T-helper 2 cell treated with Interferon-gamma antibody and Interleukin-4, amounts not matched to agents 100 ng/mL and 5 ng/mL, for 36 hours (primary cell): ENCODE data around the gene SCP2. TPM values are rescaled to one million over a fixed set of nuclear protein-coding genes. Genes with fewer than 3 reads are reported as not detected.

Experiments used
- intact Hi-C: fragments of 100-400 bp; cut with micrococcal nuclease; formaldehyde crosslinking; loops from one replicate; pipeline ENCODE4 v1.15.1; 2023
- total RNA-seq: library from RNA; stranded (reverse); gene quantifications from 2 replicates; pipeline ENCODE4 v1.2.3, GENCODE V29; 2022

Gene SCP2
- total RNA-seq, 1 donor from 2014 or later, result 82.5 TPM

GRCh38 chr1:53026254-53026653 is 99.2 kb downstream of the SCP2 start:
- intact Hi-C loops, result no loop called here

GRCh38 chr1:53031732-53032131 is 104.7 kb downstream of the SCP2 start:
- intact Hi-C loops, result no loop called here

GRCh38 chr1:53037159-53037558 is 110.1 kb downstream of the SCP2 start:
- intact Hi-C loops, result no loop called here

- intact Hi-C loops, result no loop called here
These were observed 111.5 kb downstream of the SCP2 start for GRCh38 chr1:53038566-53038965.

- intact Hi-C loops, result no loop called here
These were observed 116.2 kb downstream of the SCP2 start for GRCh38 chr1:53043271-53043670.

GRCh38 chr1:53044926-53045325 is 117.8 kb downstream of the SCP2 start:
- intact Hi-C loops, result no loop called here

- intact Hi-C loops, result no loop called here
These were observed 119.9 kb downstream of the SCP2 start for GRCh38 chr1:53046930-53047329.

GRCh38 chr1:53047737-53048736 is 121.0 kb downstream of the SCP2 start:
- intact Hi-C loops, result no loop called here

GRCh38 chr1:53048960-53049573 is 122.0 kb downstream of the SCP2 start:
- intact Hi-C loops, result no loop called here

- intact Hi-C loops, result no loop called here
These were observed 122.5 kb downstream of the SCP2 start for GRCh38 chr1:53049574-53049967.

- intact Hi-C loops, result no loop called here
These were observed 123.2 kb downstream of the SCP2 start for GRCh38 chr1:53050310-53050709.

GRCh38 chr1:53051676-53052075 is 124.6 kb downstream of the SCP2 start:
- intact Hi-C loops, result no loop called here

- intact Hi-C loops, result no loop called here
These were observed 130.1 kb downstream of the SCP2 start for GRCh38 chr1:53057127-53057526.

GRCh38 chr1:53060579-53060978 is 133.5 kb downstream of the SCP2 start:
- intact Hi-C loops, result no loop called here

- intact Hi-C loops, result no loop called here
These were observed 134.2 kb downstream of the SCP2 start for GRCh38 chr1:53061123-53061858.

- intact Hi-C loops, result no loop called here
These were observed 135.0 kb downstream of the SCP2 start, which contains the start of gene PODN for GRCh38 chr1:53061859-53062707. Gene PODN, plus strand, starts transcription at chr1:53062213. Its CDS starts 7,643 bp downstream, at chr1:53069856.

- intact Hi-C loops, result no loop called here
These were observed 135.9 kb downstream of the SCP2 start for GRCh38 chr1:53062708-53063591.

- intact Hi-C loops, result no loop called here
These were observed 136.9 kb downstream of the SCP2 start for GRCh38 chr1:53063744-53064515.

GRCh38 chr1:53065391-53065790 is 138.3 kb downstream of the SCP2 start:
- intact Hi-C loops, result no loop called here
